HG03135 (cell line): ENCODE results near the gene ADD1.

Experiments
- ATAC-seq: cut with Tn5 transposase; IDR thresholded peaks from one replicate; pipeline ENCODE4 v1.9.1; 2021; ENCODE audit warnings: mild to moderate bottlenecking, moderate library complexity; ENCODE audit not compliant: unreplicated experiment

ADD1 gene

DNA sequence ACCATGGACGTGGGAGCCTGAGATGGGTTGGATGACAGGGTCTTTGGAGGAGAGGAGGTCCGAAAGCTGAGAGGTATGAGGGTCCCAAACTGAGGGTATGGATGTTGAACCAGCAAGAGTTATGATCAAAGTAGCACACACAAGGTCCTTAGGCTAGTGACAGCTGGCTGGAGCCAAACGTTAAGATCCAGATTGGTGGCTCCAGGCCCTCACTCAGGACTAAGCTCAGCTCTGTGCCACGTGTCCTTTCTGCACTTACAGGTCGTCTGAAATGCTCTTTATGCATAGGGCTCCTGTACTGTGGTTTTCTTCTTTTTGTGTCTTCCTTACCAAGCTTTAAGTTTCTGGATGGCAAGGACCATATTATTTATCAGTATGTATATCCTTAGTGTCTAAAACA, 35.4 kb downstream of the ADD1 start:
- no peak for ATAC-seq

DNA sequence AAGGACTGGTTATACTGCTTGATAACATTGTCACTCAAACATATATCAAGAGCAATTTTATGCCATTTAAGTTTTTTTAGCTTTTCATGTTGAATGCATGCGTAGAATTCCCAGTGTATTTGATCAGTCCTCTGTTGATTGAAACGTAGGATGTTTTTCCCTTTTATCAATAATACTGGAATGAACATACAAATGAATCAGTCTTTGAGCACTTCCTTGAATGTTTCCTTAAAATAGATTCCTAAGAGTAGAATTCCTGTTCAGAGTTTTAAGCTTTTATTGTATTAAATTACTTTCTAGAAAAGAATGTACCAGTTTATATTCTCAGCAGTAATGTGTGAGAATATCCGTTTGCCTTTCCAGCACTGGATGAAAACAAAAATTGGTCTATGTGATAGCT, 37.8 kb downstream of the ADD1 start:
- ATAC-seq = no peak

GRCh38 chr4:2882341-2882740, 38.7 kb downstream of the ADD1 start:
- no peak for ATAC-seq

- no peak for ATAC-seq
Measured at GRCh38 chr4:2886161-2886560, 42.5 kb downstream of the ADD1 start.

GRCh38 chr4:2886622-2887021, 43.0 kb downstream of the ADD1 start:
- no peak for ATAC-seq

DNA sequence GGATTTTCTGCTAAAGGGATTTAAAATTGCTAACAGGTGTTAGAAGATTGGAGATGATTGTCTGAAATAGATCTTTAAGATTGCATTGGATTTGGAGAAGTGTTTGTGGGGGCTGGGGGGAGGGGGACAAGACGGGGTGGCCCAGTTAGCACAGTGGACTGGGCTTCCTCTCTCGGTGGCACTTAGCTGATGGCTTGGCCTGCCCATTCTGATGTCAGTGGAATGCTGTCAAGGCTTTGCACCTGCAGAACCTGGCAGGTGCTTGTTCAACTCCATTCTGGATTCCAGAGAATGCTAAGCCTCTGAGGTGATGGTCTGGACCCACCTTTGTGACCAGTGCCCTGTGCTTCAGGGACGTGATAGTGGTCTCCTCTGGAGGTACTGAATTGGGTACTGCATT, 43.7 kb downstream of the ADD1 start:
- ATAC-seq = no peak

DNA sequence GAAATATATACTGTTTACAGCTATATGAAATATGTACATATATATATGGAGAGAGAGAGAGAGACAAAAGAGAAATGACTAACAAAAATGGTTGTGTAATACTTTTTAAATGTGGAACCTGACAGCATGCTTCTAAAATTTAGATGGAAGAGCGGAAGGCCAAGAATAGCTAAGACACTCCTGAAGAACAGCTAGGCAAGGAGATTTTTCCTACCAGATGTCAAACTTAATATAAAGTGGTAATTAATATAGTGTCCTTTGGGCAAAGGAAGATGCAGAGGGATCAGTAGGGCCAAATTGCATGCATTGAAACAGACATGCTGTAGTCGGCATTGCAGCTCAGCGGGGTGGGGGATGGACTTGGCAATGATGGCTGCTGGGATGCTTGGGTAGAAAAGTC, 45.2 kb downstream of the ADD1 start:
- ATAC-seq = no peak

GRCh38 chr4:2891294-2891693, 47.6 kb downstream of the ADD1 start:
- no peak for ATAC-seq

GRCh38 chr4:2893772-2894171, 50.1 kb downstream of the ADD1 start:
- no peak for ATAC-seq

GRCh38 chr4:2898001-2898400, 54.4 kb downstream of the ADD1 start:
- ATAC-seq = no peak

GRCh38 chr4:2900741-2901140, 57.1 kb downstream of the ADD1 start:
- ATAC-seq = no peak

- ATAC-seq = no peak
Measured at GRCh38 chr4:2901186-2901585, 57.5 kb downstream of the ADD1 start.

DNA sequence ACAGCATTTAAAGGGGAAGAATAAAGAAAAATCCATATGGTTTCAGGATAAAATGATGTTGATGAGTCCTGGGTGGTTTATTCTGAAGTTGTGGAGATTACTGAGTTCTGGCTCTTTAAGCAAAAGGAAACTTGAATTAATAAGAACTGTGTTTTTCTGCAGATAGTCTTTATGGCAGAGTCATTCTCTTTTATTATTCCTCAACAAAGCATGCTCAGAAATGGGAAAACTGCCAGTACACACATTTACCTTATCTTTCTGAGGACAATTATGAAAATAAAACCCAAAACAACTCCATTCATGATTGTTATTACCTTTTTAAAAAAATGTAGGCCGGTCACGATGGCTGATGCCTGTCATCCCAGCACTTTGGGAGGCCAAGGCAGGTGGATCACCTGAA, 58.5 kb downstream of the ADD1 start:
- no peak for ATAC-seq

DNA sequence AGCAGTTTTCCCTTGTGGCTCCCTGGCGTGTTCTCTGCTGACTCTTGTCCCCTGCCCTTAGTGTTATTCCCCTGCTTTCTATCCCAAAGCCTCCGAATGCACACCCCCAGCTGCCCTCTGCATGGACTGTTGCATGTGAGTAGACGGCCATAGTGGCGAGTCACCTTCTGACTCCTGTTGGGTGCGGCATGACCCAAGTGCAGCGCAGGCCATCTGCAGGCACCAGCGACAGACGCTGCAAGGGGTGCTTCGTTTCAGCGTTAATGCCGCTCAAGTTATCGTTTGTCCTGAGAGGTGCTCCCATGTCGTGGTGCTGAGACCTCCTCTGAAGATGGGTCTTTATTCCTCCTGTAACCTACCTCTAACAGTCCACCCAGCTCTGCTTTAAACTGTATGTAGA, 61.9 kb downstream of the ADD1 start:
- ATAC-seq = no peak

DNA sequence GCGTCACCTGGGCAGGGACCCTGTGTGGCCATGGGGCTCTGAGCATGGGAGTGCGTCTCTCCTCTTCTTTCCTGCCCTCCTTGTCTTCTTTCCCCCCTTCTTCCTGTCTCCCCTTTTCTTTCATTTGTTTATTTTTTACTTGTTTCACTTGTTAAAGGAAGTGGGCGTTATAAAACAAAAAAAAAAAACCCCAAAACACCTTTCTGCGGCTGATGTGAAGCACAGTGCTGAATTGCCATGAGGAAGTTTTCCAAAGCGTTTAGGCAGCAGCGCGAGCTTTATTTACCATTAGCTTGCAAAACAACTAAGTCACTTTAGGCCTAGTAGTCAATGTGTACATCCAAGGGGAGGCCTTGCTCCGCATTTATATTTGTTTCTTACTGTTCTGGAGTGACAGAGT, 62.6 kb downstream of the ADD1 start:
- ATAC-seq = no peak

DNA sequence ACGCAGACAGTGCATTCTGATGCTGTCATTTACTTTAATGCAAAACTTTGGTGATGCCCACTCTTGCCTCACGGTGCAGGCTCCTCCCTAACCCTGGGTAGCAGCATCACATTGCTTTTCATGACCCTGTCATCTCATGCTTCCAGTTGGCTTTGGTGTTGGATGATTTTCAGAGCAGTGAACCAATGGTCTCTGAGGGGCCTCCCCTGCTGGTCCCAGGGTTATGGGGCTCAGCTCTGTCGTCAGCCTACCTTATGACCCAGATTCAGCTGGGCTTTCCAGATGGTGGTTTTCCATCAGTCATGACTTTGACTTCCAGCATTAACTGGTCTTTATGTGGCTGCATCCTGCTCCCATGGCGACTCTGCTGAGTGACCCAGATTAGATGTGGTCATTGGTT, 63.6 kb downstream of the ADD1 start:
- no peak for ATAC-seq

DNA sequence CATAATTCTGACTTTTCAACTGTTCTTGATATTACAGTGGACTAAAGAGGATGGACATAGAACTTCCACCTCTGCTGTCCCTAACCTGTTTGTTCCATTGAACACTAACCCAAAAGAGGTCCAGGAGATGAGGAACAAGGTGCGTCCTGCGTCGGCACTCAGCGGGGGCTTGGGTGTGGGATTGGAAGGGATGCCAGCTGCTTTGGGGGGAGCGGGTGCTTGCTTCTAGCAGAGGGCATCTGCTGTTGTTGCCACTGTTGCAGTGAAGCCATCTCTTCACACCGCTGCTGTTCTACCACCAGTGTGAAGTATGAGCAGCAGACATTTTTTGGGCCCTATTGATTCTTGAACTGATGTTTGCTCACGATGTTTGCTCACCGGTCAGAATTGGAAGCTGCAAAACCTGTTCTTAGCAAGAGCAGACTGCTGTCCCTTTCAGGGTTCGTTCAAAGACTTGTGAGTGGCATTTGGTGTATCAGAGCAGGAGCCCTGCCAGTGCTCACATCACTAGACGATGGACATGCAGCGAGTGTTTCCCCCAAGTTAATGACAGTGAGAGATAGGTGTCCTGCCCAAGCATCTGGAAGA, 64.2 kb downstream of the ADD1 start:
- ATAC-seq = no peak

DNA sequence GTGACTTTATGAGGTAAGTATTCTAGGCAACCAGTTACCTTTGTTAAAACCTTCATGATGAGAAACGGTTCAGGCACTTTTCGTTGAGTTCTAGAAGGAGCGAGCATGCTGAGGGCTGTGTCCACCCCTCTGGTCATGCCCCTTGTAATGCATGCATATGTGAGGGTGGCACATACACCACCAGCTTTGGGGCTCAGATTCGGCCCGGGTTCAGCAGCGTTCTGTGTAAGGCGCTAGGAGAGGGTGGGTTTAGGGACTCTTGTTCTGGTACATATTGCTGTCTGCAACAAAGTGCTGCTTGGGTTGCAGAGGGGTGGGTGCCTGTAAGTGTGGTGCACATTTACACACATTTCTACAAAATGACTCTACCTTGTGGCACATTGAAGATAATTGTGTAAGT, 65.0 kb downstream of the ADD1 start:
- ATAC-seq = no peak

- ATAC-seq = no peak
Measured at GRCh38 chr4:2909583-2909982, 65.9 kb downstream of the ADD1 start.

DNA sequence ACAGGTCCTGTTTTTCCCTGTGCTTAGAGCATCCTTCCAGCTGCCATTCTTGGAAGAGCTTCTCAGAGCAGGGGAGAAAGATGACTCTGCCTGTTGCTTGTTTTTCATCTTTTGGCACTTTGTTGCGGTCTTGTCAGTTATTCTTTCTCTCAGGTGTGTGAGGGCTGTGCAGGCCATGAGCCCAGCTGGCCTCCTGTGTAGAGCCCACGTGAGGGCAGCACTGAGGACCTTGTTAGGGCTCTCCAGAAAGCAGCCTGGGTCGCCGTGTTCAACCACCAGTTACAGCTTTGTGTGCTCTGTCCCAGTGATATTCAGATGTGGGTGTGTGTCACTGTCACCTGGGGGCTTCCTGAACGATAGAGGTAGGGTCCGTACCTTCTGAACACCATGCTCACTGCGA, 66.8 kb downstream of the ADD1 start:
- no peak for ATAC-seq

GRCh38 chr4:2911868-2912267, 68.2 kb downstream of the ADD1 start:
- ATAC-seq = no peak

GRCh38 chr4:2913168-2913567, 69.5 kb downstream of the ADD1 start:
- no peak for ATAC-seq

DNA sequence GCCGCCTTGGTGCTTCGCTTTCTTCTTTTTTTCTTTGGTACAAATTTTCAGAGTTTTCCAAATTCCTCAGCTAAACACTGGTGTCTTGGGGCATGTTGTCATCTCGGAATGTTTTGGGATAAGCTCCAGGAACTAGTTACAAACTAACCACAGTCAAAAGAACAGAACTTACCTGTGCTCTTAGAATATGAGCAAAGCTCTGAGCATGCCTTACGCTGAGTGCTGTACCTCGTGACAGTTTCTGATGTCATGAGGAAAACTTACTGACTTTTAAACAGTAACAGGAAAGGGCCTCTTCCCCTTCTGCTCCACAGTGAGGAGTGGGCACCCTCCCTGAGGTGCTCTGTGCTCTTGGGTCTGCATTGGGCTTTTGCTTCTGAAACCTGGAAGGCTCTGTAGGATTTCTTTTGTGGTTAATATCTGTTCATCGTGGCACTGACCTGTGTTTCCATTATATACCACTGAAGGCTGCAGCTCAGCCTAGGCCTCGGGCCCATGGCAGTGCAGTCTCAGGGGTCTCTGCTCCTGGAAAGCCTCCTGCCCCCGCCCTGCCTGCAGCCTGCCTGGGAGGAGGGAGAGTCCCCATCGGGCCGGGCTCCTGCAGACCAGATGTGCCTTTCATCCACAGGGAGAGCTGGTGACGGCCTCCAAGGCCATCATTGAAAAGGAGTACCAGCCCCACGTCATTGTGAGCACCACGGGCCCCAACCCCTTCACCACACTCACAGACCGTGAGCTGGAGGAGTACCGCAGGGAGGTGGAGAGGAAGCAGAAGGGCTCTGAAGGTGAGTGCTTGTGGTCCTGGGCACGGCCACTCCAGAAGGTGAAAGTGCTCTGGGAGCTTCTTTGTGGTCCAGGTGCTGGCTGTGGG, 70.8 kb downstream of the ADD1 start:
- ATAC-seq = no peak
